DND-41 (cell line): Measurements from ENCODE around the gene COMP.

Source experiments
- ATAC-seq: fragments of 200-7000 bp; cut with Tn5 transposase; 3 replicates; pipeline ENCODE4 v1.9.1; 2021; ENCODE audit warnings: low read depth; ENCODE audit not compliant: insufficient read depth
- DNase-seq: peaks from one replicate; pipeline ENCODE4 v3.0.0-alpha.2; 2020
- H2AFZ ChIP-seq: 2 replicates; pipeline ENCODE4 v1.6.0; 2012; ENCODE audit warnings: low read depth, low read length
- H3K27ac ChIP-seq: 2 replicates; pipeline ENCODE4 v1.5.1; 2012; ENCODE audit warnings: low read length, inconsistent platforms
- H3K27me3 ChIP-seq: fragments of 200-600 bp; sonication (generic); 2 replicates; pipeline ENCODE4 v1.6.0; 2012; ENCODE audit warnings: low read length, mild to moderate bottlenecking, inconsistent platforms; ENCODE audit not compliant: insufficient read depth, poor library complexity
- H3K36me3 ChIP-seq: 2 replicates; pipeline ENCODE4 v1.5.1; 2012; ENCODE audit warnings: low read length, inconsistent platforms; ENCODE audit not compliant: insufficient read depth
- H3K4me1 ChIP-seq: 2 replicates; pipeline ENCODE4 v1.5.1; 2012; ENCODE audit warnings: mild to moderate bottlenecking, low read length; ENCODE audit not compliant: insufficient read depth
- H3K4me2 ChIP-seq: 2 replicates; pipeline ENCODE4 v1.6.0; 2012; ENCODE audit warnings: mild to moderate bottlenecking, moderate library complexity, low read length, inconsistent platforms; ENCODE audit not compliant: insufficient read depth
- H3K4me3 ChIP-seq, 2 experiments: fragments of 200-600 bp in 1 of 2; shearing (Covaris generic) in 1 of 2; 2 replicates each; pipeline ENCODE4 v1.5.1; 2012 to 2016; ENCODE audit warnings: inconsistent platforms in 2 of 2, low read length in 2 of 2, mild to moderate bottlenecking in 2 of 2, low read depth in 1 of 2, moderate library complexity in 1 of 2
- H3K79me2 ChIP-seq: 2 replicates; pipeline ENCODE4 v1.6.0; 2012; ENCODE audit warnings: low read length, inconsistent platforms; ENCODE audit not compliant: insufficient read depth
- H3K9ac ChIP-seq: 2 replicates; pipeline ENCODE4 v1.6.0; 2012; ENCODE audit warnings: low read depth, mild to moderate bottlenecking, inconsistent platforms, low read length, moderate library complexity
- H3K9me3 ChIP-seq: 2 replicates; pipeline ENCODE4 v1.5.1; 2012; ENCODE audit warnings: low read length, moderate library complexity, mild to moderate bottlenecking, inconsistent platforms; ENCODE audit not compliant: insufficient read depth, severe bottlenecking
- H4K20me1 ChIP-seq: 2 replicates; pipeline ENCODE4 v1.6.0; 2012; ENCODE audit warnings: low read length; ENCODE audit not compliant: insufficient read depth
- EZH2 ChIP-seq: IDR thresholded peaks from 3 replicates; pipeline ENCODE4 v1.6.1; 2012; ENCODE audit warnings: borderline replicate concordance, low read depth, mild to moderate bottlenecking, moderate library complexity, low read length, inconsistent platforms; ENCODE audit not compliant: severe bottlenecking
- TF ChIP-seq, protein P1 (sequence below): IDR thresholded peaks from 2 replicates; pipeline ENCODE4 v1.5.1; 2012; ENCODE audit warnings: borderline replicate concordance, low read length, moderate library complexity, mild to moderate bottlenecking; ENCODE audit not compliant: poor library complexity, severe bottlenecking; ENCODE audit errors: extremely low read depth

COMP gene

DNA sequence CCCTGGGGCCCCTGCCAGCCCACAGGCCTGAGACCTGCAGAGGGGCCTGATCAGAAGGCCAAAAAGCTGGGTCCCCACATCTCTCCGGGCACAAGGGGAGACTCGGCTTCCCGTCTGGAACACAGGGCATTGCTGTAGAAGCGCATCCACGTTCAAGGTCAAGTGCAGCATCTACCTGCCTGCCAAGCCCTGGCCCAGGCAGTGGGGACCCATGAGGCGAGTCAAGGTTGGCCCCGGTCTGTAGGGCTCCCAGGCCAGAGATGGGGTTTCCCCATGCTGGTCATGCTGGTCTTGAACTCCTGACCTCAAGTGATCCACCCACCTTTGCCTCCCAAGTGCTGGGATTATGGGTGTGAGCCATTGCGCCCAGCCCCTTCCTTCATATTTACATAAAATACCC, 13.5 kb upstream of the COMP start:
- no peak overlapping the region for H3K4me3 ChIP-seq
- no peak for TF ChIP-seq EZH2
- H3K9ac ChIP-seq = no peak overlapping the region
- H3K27me3 ChIP-seq = no peaks in the 10 kb centered on the region
- no peak overlapping the region for H2AFZ ChIP-seq
- no peaks in the 10 kb centered on the region; the same call in 1 of the 2 replicates for H4K20me1 ChIP-seq
- DNase-seq (no peak), ATAC-seq (no peak)
- no peak overlapping the region for H3K4me2 ChIP-seq
- no peaks in the 10 kb centered on the region for H3K9me3 ChIP-seq
- H3K79me2 ChIP-seq = no peaks in the 10 kb centered on the region
- no peak overlapping the region for H3K27ac ChIP-seq
- no peaks in the 10 kb centered on the region for H3K36me3 ChIP-seq
- H3K4me1 ChIP-seq = no peaks in the 10 kb centered on the region

DNA sequence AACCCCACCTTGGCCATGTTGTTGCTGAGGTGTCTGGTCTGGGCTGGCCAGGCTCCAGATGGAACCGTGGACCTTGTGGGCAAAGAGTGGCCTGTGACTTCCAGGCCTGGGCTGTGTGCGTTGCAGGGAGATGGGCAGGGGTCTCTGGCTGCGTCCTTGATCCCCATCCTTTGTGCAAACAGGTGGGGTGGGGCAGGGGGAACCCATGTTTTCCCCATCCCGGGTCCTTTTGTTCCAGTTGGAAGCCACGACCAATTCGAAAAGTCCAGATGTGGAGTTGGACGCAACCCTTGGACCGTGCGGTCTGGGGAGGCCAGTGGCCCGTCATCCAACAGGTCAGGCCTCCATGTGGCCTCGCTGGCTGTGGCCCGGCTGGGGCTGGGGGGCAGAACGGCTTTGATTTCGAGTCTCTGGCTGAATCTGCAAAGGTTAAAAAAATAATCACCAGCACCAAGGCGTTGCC, 13.1 kb upstream of the COMP start:
- no peaks in the 10 kb centered on the region for H3K36me3 ChIP-seq
- H3K4me2 ChIP-seq = no peak overlapping the region
- no peaks in the 10 kb centered on the region for H3K9me3 ChIP-seq
- TF ChIP-seq, protein P1, sequence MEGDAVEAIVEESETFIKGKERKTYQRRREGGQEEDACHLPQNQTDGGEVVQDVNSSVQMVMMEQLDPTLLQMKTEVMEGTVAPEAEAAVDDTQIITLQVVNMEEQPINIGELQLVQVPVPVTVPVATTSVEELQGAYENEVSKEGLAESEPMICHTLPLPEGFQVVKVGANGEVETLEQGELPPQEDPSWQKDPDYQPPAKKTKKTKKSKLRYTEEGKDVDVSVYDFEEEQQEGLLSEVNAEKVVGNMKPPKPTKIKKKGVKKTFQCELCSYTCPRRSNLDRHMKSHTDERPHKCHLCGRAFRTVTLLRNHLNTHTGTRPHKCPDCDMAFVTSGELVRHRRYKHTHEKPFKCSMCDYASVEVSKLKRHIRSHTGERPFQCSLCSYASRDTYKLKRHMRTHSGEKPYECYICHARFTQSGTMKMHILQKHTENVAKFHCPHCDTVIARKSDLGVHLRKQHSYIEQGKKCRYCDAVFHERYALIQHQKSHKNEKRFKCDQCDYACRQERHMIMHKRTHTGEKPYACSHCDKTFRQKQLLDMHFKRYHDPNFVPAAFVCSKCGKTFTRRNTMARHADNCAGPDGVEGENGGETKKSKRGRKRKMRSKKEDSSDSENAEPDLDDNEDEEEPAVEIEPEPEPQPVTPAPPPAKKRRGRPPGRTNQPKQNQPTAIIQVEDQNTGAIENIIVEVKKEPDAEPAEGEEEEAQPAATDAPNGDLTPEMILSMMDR = no peak
- TF ChIP-seq EZH2 = no peak
- H3K27me3 ChIP-seq = no peaks in the 10 kb centered on the region
- ATAC-seq = no peak
- DNase-seq = no peak
- no peaks in the 10 kb centered on the region; the same call in 1 of the 2 replicates for H4K20me1 ChIP-seq
- no peaks in the 10 kb centered on the region for H3K4me1 ChIP-seq
- H3K9ac ChIP-seq = no peak overlapping the region
- no peak overlapping the region for H3K4me3 ChIP-seq
- H3K27ac ChIP-seq = no peak overlapping the region
- H3K79me2 ChIP-seq = no peaks in the 10 kb centered on the region
- H2AFZ ChIP-seq = no peak overlapping the region

DNA sequence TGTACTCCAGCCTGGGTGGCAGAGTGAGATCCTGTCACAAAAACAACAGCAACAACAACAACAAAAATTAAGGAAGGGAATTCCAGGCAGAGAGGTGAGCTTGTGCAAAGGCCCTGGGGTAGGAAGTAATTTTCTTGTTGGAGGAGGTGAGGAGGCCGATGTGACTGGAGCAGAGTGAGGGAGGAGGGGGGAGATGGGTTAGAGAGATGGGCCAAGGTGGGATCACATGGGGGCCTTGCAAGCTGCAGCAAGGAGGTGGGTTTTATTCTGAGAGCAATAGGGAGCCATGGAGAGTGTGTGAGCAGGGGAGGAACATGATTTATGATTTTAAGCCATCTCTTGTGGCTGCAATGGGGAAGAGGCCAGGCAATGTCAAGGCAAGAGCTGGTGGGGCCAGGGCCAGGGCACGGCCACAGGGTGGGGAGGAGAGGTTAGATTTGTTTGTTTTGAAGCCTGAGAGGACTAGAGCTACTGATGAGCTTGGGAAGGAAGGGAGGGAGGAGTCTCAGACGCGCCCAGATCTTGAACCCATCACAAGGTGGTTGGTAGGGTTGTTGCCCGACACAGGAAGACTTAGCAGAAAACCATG, 12.5 kb upstream of the COMP start:
- Histone ChIP-seq H3K9ac (no peak overlapping the region), H4K20me1 (no peaks in the 10 kb centered on the region; the same call in 1 of the 2 replicates), H3K9me3 (no peaks in the 10 kb centered on the region), H3K79me2 (no peaks in the 10 kb centered on the region), H3K4me1 (no peaks in the 10 kb centered on the region), H3K4me3 (no peak overlapping the region), H2AFZ (no peak overlapping the region), H3K27ac (no peak overlapping the region), H3K27me3 (no peaks in the 10 kb centered on the region), H3K36me3 (no peaks in the 10 kb centered on the region), H3K4me2 (no peak overlapping the region)
- ATAC-seq (no peak), DNase-seq (no peak)
- no peak for TF ChIP-seq EZH2

DNA sequence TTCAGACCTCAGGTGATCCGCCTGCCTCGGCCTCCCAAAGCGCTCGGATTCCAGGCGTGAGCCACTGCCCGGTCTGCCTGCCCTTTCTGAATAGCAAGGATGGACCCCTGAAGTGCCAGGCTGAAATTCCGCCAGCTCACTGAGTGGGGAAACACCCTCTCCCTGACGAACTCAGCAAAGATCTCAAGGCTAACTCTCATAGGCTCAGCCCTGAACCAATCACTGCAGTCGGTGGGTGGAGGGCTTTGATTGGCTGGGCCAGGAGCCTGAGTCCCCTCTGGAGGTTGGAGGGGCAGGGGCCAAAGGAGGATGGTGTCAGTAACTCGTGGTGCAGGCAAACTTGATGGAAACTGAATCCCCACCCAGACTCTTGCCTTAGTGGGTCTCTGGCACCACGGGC, 11.2 kb upstream of the COMP start:
- Histone ChIP-seq H3K4me2 (no peak overlapping the region), H3K27ac (no peak overlapping the region), H3K9me3 (no peaks in the 10 kb centered on the region), H3K36me3 (no peaks in the 10 kb centered on the region), H3K4me1 (no peaks in the 10 kb centered on the region), H3K9ac (no peak overlapping the region), H3K27me3 (no peaks in the 10 kb centered on the region), H3K4me3 (no peak overlapping the region), H2AFZ (no peak overlapping the region), H3K79me2 (no peaks in the 10 kb centered on the region), H4K20me1 (no peaks in the 10 kb centered on the region; the same call in 1 of the 2 replicates)
- ATAC-seq (peak; percentile 67), DNase-seq (peak; percentile 28)
- TF ChIP-seq EZH2 = no peak
- TF ChIP-seq, protein P1 = no peak
